ENCODE data around the gene RCBTB1.

DNA sequence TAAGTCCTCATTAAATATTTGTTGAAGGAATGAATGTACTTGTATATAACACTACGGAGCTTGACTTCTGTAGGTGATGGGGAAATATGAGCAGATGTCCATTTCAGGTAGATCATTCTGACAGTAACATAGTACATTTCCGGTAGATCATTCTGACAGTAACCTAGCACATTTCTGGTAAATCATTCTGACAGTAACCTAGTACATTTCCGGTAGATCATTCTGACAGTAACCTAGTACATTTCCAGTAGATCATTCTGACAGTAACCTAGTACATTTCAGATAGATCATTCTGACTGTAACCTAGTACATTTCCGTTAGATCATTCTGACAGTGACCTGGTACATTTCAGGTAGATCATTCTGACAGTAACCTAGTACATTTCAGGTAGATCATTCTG, 87.2 kb downstream of the RCBTB1 start:
- TF ChIP-seq, protein P1, sequence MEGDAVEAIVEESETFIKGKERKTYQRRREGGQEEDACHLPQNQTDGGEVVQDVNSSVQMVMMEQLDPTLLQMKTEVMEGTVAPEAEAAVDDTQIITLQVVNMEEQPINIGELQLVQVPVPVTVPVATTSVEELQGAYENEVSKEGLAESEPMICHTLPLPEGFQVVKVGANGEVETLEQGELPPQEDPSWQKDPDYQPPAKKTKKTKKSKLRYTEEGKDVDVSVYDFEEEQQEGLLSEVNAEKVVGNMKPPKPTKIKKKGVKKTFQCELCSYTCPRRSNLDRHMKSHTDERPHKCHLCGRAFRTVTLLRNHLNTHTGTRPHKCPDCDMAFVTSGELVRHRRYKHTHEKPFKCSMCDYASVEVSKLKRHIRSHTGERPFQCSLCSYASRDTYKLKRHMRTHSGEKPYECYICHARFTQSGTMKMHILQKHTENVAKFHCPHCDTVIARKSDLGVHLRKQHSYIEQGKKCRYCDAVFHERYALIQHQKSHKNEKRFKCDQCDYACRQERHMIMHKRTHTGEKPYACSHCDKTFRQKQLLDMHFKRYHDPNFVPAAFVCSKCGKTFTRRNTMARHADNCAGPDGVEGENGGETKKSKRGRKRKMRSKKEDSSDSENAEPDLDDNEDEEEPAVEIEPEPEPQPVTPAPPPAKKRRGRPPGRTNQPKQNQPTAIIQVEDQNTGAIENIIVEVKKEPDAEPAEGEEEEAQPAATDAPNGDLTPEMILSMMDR (IDR thresholded peaks at IDR 0.05), result no peak
- no peak for TF ChIP-seq POLR2A (IDR thresholded peaks at IDR 0.05)
- TF ChIP-seq POLR2AphosphoS5 (IDR thresholded peaks at IDR 0.05), result no peak
- TF ChIP-seq EP300 (IDR thresholded peaks at IDR 0.05), result no peak
